Type B pancreatic cell (in vitro differentiated cells): Measurements from ENCODE around the gene LILRB5. TPM values are rescaled to one million over a fixed set of nuclear protein-coding genes. Genes with fewer than 3 reads are reported as not detected.
"Not testable (repeated sequence)": the region's sequence is repeated elsewhere in the genome, so short reads cannot be mapped to it uniquely, and the experiment has no call there.

ENCODE experiments used
- DNase-seq: peaks from one replicate; pipeline ENCODE4 v3.0.0; 2021; ENCODE audit warnings: mixed read lengths; ENCODE audit not compliant: unreplicated experiment; ENCODE audit errors: extremely low spot score
- H3K27ac Mint-ChIP-seq: 2 replicates; pipeline ENCODE4 v1.8.0; 2021; ENCODE audit warnings: mild to moderate bottlenecking, mixed read lengths
- H3K27me3 Mint-ChIP-seq: 2 replicates; pipeline ENCODE4 v1.8.0; 2021; ENCODE audit warnings: mixed read lengths
- H3K36me3 Mint-ChIP-seq: 2 replicates; pipeline ENCODE4 v1.8.0; 2021; ENCODE audit warnings: mixed read lengths
- H3K4me1 Mint-ChIP-seq: one replicate; pipeline ENCODE4 v1.8.0; 2021; ENCODE audit warnings: mixed read lengths; ENCODE audit not compliant: unreplicated experiment
- H3K4me3 Mint-ChIP-seq: 2 replicates; pipeline ENCODE4 v1.8.0; 2021; ENCODE audit warnings: mild to moderate bottlenecking, mixed read lengths
- H3K9me3 Mint-ChIP-seq: 2 replicates; pipeline ENCODE4 v1.8.0; 2021; ENCODE audit warnings: mixed read lengths
- CTCF ChIP-seq: fragments of 200-600 bp; sonication (generic); conservative IDR thresholded peaks from 2 replicates; pipeline ENCODE4 v1.5.0; 2021; ENCODE audit warnings: antibody characterized with exemption, mild to moderate bottlenecking
- total RNA-seq: library from RNA; stranded (reverse); gene quantifications from 2 replicates; pipeline ENCODE4 v1.2.1, GENCODE V29; 2021; ENCODE audit warnings: low replicate concordance

LILRB5 gene
- total RNA-seq, 1 donor from 2014 or later, result not detected

DNA sequence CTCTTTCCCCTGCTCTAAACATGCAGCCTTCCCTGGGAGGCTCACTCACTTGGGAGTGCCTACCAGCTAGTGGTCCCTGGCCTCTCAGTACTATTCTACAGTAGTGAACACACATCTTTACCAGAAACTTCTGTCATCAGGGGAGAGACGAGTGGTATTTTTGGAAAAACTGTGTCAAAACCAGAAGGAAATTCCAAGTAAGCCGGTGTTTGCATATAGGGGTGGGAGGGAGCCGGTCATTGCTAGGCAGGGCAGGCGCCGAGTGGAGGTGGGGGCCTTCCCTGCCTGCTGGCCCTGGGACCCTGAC, 49.4 kb downstream of the LILRB5 start:
- Mint-ChIP-seq H3K4me3 (no peak overlapping the region), H3K27me3 (no peaks in the 10 kb centered on the region), H3K27ac (peak overlapping the region; percentile 85), H3K9me3 (peaks cover 6% of the 10 kb centered on the region), H3K4me1 (peaks cover 40% of the 10 kb centered on the region), H3K36me3 (peaks cover 33% of the 10 kb centered on the region)
- TF ChIP-seq CTCF, result no peak
- DNase-seq, result no peak

- not testable (repeated sequence) for H3K4me3 Mint-ChIP-seq, H3K27me3 Mint-ChIP-seq, DNase-seq, H3K9me3 Mint-ChIP-seq
- Mint-ChIP-seq H3K27ac (peak overlapping the region; percentile 85), H3K36me3 (peaks cover 37% of the 10 kb centered on the region), H3K4me1 (peaks cover 43% of the 10 kb centered on the region)
Measured at GRCh38 chr19:54207193-54207592, 49.9 kb downstream of the LILRB5 start.

- no peak for TF ChIP-seq CTCF
- Mint-ChIP-seq H3K27ac (peak overlapping the region; percentile 85), H3K9me3 (peaks cover 6% of the 10 kb centered on the region), H3K4me1 (peaks cover 43% of the 10 kb centered on the region), H3K27me3 (no peaks in the 10 kb centered on the region), H3K4me3 (no peak overlapping the region), H3K36me3 (peaks cover 37% of the 10 kb centered on the region)
- no peak for DNase-seq
Measured at GRCh38 chr19:54206831-54207177, 50.3 kb downstream of the LILRB5 start.

- H3K4me1 Mint-ChIP-seq, result peaks cover 42% of the 10 kb centered on the region
Measured at GRCh38 chr19:54206030-54206830, 50.8 kb downstream of the LILRB5 start.

GRCh38 chr19:54204767-54205468, 52.2 kb downstream of the LILRB5 start:
- no peak for TF ChIP-seq CTCF
- no peak for DNase-seq
- no peaks in the 10 kb centered on the region for H3K27me3 Mint-ChIP-seq
- H3K27ac Mint-ChIP-seq, result peak overlapping the region; percentile 31
- peaks cover 32% of the 10 kb centered on the region for H3K36me3 Mint-ChIP-seq
- H3K4me3 Mint-ChIP-seq, result peak overlapping the region; percentile 28
- no peaks in the 10 kb centered on the region for H3K9me3 Mint-ChIP-seq
- peaks cover 38% of the 10 kb centered on the region for H3K4me1 Mint-ChIP-seq

More at GRCh38 chr19:54206030-54206830, 50.8 kb downstream of the LILRB5 start:
- Mint-ChIP-seq H3K36me3 (peaks cover 35% of the 10 kb centered on the region), H3K27me3 (no peaks in the 10 kb centered on the region), H3K4me3 (no peak overlapping the region), H3K9me3 (peaks cover 5% of the 10 kb centered on the region), H3K27ac (peak overlapping the region; percentile 85)
- DNase-seq, result no peak
- TF ChIP-seq CTCF, result no peak

DNA sequence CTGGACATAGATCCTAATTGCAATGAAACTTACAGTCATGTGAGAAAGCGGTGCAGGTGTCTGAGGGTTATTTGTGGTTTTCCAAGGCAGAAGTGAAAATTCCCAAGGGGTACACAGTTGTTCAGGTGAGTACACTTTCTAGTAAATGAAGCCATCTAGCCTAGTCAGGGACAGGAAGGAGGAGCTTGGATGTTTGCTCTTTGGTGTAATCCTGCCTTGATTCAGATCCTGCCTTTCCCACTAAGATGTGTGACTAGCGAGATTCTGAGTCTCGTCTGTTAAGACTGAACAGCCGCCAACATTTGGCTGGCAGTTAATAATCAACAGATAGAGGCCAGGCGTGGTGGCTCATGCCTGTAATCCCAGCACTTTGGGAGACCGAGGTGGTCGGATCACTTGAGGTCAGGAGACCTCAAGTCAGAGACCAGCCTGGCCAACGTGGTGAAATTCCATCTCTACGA, 53.9 kb downstream of the LILRB5 start:
- DNase-seq, result no peak
- Mint-ChIP-seq H3K4me3 (peak overlapping the region; percentile 96), H3K9me3 (no peaks in the 10 kb centered on the region), H3K27me3 (no peaks in the 10 kb centered on the region), H3K36me3 (peaks cover 29% of the 10 kb centered on the region), H3K4me1 (peaks cover 31% of the 10 kb centered on the region), H3K27ac (peak overlapping the region; percentile 99)
- TF ChIP-seq CTCF, result no peak
